ENCODE measurements around the gene SCARB1.
"Not testable (repeated sequence)": the region's sequence is repeated elsewhere in the genome, so short reads cannot be mapped to it uniquely, and the experiment has no call there.

Gene SCARB1, protein sequence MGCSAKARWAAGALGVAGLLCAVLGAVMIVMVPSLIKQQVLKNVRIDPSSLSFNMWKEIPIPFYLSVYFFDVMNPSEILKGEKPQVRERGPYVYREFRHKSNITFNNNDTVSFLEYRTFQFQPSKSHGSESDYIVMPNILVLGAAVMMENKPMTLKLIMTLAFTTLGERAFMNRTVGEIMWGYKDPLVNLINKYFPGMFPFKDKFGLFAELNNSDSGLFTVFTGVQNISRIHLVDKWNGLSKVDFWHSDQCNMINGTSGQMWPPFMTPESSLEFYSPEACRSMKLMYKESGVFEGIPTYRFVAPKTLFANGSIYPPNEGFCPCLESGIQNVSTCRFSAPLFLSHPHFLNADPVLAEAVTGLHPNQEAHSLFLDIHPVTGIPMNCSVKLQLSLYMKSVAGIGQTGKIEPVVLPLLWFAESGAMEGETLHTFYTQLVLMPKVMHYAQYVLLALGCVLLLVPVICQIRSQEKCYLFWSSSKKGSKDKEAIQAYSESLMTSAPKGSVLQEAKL

DNA sequence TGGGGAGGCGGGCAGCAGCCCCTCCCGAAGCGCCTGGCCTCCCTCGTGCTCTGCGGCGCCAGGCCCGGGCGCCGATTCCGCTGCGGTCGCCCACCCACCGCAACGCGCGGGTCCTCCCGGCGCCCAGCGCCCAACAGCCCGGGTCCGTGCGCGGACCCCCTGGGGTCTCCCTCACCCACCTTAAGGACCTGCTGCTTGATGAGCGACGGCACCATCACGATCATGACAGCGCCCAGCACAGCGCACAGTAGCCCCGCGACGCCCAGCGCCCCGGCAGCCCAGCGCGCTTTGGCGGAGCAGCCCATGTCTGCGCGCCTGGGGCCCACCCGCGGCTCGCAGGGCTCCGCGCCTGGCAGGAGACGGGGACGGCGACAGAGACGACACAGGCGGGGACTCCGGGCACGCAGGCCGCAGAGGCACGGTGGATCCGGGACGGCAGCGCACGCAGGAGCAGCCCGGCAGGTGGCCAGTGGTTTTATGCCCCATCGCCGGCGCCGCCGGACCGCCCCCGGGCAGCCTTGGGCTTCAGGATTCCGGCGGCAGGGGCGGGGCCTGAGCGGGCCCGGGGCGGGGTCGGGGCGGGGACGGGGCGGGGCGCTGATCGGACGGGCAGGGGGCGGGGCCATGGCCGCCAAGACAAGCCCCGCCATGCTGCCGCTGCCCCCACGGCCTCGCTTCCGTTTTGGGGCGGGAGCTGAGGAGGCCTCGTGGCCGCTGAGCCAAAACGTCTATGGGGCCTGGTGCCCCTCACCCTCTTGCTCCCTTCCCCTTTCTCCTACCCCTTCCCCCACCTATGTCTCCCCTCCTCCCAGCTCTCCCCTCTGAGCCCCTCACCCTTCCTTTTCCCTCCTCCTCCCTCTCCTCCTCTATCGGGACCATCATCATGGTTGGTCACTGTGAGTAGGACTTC is at the start of gene SCARB1:
Gene SCARB1 (minus strand): TSS at position 449 of the 910 bp plus-strand sequence. CDS start 144 bp downstream, at position 305.
- peak; percentile 78 for DNase-seq

DNA sequence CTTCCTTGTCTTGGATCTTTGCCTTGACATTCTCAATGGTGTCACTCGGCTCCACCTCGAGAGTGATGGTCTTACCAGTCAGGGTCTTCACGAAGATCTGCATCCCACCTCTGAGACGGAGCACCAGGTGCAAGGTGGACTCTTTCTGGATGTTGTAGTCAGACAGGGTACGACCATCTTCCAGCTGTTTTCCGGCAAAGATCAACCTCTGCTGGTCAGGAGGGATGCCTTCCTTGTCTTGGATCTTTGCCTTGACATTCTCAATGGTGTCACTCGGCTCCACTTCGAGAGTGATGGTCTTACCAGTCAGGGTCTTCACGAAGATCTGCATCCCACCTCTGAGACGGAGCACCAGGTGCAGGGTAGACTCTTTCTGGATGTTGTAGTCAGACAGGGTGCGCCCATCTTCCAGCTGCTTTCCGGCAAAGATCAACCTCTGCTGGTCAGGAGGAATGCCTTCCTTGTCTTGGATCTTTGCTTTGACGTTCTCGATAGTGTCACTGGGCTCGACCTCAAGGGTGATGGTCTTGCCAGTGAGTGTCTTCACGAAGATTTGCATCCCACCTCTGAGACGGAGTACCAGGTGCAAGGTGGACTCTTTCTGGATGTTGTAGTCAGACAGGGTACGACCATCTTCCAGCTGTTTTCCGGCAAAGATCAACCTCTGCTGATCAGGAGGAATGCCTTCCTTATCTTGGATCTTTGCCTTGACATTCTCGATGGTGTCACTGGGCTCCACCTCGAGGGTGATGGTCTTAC is 49.0 kb upstream of the SCARB1 start:
- DNase-seq: not testable (repeated sequence)

DNA sequence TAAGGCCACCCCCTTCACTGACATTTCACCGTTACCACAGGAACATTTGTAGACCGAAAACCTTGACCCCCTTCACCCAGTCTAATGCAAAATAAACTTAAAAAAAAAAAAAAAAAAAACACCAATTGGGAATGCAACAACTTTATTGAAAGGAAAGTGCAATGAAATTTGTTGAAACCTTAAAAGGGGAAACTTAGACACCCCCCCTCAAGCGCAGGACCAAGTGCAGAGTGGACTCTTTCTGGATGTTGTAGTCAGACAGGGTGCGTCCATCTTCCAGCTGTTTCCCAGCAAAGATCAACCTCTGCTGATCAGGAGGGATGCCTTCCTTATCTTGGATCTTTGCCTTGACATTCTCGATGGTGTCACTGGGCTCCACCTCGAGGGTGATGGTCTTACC is 47.9 kb upstream of the SCARB1 start:
- not testable (repeated sequence) for DNase-seq

DNA sequence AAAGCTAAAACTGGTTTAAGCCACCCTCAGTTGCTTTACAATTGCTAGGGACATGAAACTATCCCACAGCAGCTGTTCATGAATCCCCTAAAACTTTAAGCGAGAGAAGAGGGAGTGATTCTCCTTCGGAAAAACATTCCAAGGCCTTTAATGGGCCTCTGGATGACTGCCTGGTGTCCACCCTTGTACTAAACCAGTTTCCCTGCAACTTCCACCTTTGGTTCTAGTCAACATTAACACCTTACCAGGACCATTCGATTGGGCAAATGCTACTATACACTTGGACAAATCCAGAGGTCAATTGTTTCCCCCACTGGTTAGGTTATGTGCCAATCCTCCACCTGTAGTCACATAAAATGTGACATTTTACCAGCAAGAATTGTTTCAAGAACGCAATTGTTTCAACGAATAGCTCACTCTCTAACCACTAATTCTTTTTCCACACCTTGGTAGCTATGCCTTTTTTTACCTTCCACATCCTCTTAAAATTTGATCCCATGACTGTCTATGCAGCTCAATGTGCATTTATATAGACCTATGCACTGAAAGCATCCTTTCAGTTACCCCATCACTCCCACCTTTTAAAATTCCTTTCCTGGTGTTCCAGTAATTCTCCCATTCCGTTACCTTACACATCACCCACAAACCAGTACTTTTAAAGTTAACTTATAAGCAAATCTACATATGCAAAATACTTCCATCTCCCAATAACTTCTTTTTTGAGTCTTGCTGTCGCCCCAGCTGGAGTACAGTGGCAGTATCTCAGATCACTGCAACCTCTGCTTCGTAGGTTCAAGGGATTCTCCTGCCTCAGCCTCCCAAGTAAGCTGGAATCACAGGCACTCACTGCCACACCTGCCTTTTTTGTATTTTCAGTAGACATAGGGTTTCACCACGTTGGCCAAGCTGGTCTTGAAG is 47.2 kb upstream of the SCARB1 start:
- DNase-seq: no peak

DNA sequence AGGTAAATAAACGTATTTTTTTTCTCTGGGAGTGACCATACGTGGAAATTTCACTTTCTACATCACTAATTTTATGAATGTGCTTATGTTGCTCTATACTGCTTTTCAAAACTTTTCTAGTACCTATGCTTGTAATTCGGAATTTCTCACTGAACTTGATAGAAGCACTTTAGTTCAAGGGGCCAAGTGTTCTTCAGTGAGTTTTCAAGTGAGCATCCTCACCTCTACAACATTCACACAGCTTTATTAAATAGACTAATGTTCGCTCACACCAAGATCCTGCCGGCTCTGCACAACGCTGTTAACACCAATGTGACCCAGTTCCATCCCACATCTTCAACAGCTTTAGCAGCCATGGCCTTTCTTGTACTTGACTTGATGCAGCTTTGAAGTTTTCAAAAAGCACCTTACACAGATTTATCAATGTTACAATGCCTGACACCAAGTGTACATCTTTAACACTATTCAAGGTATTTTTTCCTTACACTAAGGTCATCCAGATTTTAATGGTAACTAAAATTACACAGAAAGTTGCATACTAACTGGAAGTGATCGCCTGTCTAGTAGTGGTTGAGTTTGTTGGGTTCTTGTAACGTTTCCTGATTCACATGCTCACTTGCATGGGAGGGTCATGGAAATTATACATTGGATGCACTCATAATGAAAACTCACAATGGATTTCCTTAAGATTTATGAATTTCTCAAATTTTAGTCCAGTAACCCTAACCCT is 46.3 kb upstream of the SCARB1 start:
- no peak for DNase-seq

DNA sequence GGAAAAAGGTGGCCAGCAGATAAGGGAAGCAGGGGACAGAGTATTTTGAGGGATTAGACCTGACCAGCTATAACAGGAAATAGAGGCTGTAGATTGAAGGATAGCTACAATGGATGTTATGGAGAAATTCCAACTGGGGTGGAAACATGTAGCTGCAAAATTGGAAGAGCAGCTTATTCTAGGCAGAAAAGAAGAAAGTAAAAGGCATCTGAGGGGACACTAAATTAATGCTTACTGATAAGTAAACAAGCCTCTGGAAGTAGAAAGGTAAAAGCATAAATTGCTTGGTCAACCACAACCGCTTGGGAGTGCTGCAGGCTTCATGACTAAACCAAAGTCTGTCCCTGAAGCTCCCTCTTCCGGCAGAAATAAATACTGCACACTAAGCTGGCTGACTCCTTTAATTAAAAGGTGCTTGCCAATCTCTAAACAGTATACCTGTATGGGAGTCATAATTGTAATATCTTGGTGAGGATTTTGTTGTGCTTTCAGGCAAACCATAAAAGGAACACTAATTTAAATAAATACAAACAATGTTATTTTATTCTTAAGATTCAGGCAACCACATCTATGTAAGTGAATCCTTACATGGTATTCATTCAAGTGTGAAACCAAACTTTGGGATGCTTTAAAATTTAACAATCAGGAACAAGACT is 43.1 kb upstream of the SCARB1 start:
- DNase-seq: peak; percentile 86

DNA sequence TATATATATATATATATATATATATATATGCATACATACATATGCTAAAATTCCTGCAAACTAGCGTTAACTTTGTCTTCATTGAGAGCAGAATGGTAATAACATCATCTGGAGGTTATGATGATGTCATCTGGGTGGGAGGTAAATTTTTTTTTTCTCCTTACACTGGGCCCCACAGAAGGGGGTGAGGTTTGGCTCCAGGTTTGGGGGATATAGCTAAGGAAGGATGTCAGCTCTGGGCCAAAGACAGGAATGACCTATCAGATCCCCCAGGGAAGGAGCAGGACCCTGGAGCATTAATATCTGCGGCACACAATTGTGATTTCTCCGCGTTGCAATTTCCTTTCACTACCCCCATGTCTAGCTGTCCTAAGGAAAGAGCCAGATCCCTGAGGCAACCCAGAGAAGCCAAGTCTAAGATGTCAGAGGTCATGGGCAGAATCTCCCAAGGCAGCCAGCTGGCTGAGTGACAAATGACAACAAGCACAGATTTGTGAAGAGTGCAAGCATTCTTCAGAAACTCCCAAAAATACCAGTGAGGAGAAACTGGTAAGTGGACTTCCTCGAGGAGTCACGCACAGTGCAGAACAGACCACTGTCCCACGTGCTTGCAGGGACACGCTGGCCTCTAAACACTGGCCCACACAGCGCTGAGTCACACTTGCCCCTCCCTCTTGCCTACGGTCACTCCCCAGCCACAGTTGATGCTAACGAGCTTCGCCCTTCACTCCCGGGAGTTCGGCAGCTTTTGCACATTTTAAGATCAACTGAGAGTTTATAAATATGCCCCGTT is 40.8 kb upstream of the SCARB1 start:
- no peak for DNase-seq

DNA sequence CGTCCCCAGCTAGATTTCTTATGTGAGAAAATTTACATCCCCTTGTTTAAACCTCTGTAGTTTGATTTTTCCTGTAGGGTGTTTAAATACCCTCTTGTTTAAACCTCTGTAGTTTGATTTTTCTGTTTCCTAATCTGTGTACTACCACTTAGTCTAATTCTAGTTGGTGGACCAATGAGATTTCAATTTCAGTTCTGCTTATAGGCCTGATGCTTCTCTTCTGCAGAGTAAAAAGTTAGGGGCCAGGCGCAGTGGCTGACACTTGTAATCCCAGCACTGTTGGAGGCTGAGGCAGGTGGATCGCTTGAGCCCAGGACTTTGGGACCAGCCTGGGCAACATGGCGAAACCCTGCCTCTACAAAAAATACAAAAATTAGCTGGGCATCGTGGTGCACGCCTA is 39.3 kb upstream of the SCARB1 start:
- no peak for DNase-seq

DNA sequence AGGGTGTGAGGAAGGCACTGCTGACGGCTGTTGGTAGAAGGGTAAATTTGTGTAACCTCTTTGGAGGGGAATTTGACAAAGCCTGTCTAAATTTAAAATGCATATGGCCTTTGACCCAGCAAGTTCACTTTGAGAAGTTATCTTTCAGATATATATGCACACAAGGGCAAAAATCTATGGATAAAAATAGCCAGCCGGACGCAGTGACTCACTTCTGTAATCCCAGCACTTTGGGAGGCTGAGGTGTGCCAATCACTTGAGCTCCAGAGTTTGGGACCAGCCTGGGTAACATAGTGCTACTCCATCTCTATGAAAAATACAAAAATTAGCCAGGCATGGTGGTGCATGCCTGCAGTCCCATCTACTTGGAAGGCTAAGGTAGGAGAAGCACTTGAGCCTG is 37.3 kb upstream of the SCARB1 start:
- no peak for DNase-seq

DNA sequence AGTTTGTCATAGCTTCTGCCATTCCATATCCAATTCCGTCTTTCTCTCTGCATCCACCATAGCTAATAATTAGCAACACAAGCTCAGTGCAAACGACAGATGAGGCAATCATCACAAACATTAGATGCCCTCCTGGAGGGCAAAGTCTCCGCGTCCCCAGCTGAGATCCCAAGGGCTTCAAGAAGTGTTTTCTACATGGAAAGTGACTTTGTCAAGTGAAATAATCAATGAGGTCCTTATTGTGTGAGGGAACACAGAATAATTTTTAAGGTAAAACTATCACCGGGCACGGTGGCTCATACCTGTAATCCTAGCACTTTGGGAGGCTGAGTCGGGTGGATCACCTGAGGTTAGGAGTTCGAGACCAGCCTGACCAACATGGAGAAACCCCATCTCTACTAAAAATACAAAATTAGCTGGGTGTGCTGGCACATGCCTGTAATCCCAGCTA is 36.7 kb upstream of the SCARB1 start:
- not testable (repeated sequence) for DNase-seq

DNA sequence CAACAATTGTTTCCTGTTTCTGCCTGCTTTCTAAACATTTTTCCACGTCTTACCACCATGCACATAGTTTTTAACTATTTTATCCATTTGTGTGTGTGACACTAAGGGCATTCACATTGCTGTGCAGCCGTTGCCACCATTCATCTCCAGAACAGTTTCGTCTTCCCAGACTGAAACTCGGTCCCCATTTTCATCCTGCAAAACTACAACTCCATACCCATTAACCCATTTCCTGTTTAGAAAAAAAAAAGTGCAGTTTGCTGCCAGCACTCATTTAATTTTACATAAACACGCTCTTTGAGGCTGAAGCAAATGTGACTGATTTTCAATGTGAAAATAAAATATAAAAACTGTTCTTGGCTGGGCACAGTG is 35.2 kb upstream of the SCARB1 start:
- DNase-seq: no peak

DNA sequence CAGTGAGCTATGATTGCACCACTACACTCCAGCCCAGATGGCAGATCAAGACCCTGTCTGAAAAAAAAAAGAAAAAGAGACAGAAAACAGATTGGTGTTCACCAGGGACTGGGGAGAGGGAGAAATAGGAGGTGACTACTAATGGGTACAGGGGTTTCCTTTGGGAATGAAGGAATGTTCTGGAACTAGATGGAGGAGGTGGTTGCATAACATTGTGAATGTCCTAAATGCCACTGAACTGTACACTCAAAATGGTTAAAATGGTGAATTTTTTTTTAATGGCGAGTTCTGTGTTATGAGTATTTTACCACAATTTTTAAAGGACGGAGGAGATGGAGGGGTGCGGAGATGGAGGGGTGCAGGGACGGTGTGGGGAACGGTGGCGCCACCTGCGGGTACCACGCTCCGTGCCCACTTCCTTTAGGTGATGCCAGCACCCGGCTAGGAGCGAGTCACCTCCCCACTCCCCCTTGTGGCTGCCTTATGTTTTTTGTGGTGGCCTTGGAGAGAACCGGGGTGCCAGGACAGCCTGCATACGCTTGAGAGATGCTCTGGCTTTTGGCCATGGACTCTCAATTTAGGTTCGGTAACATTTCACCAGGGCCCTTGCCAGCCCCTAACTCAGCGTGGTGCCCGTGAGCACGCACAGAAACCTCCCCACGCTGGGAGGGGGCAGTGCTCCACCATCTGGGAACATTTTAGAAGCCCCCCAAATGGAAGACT is 34.7 kb upstream of the SCARB1 start:
- peak; percentile 70 for DNase-seq

DNA sequence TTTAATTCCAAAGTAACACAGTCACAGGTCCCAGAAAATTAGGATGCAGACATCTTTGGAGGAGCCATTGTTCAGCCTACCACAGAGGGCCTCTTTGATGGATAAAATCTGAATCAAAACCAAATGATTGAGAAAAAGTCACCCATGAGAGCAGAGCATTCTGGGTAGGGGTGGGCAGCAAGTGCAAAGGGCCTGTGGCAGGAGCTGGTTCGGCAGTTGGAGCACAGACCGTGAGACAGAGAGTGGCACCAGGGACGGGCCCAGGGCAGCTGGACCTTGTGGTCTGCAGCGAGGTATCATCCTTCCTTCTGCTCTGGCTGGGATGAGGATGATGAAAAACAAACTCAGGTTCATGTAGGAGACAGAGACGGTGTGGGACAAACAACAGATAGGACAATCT is 32.8 kb upstream of the SCARB1 start:
- no peak for DNase-seq

DNA sequence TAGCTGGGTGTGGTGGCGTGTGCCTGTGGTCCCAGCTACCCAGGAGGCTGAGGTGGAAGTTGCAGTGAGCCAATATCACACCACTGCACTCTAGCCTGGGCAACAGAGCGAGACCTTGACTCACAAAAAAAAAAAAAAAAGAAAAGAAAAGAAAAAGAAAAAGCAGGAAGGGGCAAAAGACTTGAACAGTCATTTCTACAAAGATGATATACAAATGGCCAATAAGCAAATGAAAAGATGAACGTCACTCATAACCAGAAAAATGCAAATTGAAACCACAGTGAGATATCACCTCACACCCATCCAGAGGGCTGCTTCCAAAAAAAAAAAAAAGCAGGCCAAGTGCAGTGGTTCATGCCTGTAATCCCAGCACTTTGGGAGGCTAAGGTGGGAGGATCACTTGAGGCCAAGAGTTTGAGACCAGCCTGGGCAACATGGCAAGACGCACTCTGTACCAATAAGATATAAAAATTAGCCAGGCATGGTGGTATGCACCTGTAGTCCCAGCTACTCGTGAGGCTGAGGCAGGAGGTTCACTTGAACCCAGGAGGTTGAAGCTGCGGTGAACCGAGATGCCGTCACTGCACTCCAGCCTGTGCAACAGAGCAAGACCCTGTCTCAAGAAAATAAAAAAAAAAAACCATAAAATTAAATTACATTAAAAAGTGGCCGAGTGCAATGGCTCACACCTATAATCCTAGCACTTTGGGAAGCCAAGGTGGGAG is 30.3 kb upstream of the SCARB1 start:
- no peak for DNase-seq

DNA sequence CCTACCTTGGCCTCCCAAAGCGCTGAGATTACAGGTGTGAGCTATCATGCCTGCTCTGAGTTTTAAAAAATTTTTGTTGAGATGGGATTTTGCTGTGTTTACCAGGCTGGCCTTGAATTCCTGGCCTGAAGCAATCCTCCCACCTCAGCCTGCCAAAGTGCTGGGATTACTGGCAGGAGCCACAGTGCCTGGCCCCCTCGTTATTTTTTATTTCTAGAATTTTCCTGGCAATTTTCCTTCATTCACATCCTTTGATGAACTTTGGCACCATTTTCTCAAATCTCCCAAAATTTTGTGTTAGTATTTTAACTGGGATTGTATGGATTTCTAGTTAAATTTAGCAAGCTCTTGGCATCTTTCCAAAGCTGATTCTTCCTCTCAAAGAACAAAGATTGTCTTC is 24.6 kb upstream of the SCARB1 start:
- DNase-seq: no peak

DNA sequence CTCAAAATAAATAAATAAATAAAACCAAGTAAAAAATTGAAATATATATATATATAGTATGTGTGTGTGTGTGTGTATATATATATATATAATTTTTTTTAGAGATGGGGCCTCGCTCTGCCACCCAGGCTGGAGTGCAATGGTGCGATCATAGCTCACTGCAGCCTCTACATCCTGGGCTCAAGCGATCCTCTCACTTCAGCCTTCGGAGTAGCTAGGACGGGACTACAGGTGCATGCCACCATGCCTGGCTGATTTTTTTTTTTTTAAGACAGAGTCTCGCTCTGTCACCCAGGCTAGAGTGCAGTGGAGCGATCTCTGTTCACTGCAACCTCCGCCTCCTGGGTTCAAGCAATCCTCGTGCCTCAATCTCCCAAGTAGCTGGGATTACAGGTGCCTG is 24.1 kb upstream of the SCARB1 start:
- not testable (repeated sequence) for DNase-seq

DNA sequence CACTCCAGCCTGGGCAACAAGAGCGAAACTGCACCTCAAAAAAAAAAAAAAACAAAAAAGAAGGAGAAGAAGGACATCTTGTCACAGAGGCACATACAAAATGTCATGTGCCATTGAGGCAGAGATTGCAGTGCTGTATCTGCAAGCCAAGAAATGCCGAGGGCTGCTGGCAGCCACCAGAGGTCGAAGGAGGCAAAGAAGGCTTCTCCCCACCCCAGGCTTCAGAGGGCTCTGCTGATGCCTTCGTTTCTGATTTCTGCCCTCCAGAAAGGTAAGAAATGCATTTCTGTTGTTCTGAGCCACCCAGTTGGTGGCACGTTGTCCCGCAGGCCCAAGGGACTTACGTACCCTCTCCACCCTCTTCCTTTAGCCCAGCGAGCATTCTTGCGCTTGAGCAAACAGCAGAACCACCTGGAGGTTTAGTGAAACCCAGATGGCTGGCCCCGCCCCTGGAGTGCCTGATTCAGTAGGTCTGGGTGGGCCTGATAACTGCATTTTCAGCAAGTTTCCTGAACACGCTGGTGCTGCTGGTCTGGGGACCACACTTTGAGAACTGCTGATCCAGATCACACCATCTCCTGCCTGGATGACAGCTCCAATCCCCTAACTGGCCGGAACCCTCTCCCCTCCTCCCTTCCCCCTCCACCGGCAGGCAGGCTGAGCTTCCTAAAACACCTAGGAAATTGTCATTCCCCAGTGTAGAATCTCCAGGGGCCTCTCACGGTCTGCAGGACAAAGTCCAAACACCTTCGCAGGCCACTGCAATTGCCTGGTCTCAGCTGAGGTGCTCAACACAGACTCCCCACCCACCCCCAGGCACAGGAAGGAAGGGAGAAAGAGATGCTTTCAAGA is 21.1 kb upstream of the SCARB1 start:
- DNase-seq: no peak

All from stimulated activated CD4-positive, alpha-beta T cell treated with anti-CD3 and anti-CD28 coated beads, Interleukin-1b, Interleukin-23, amount 100 ng/mL, for 48 hours (primary cell).